Trophoblast cell (in vitro differentiated cells and primary cell): ENCODE results near the gene DBNL.
A peak's percentile ranks its signal among the peaks of the same experiment; 100 is the strongest.
"Not testable (repeated sequence)": the region's sequence is repeated elsewhere in the genome, so short reads cannot be mapped to it uniquely, and the experiment has no call there.

Source experiments
- DNase-seq, 2 donors: peaks; one replicate each; pipeline ENCODE4 v3.0.0-alpha.2; 2016
- H2AFZ ChIP-seq: 2 replicates; pipeline ENCODE4 v1.6.1; 2013; ENCODE audit warnings: low read length, moderate library complexity, mild to moderate bottlenecking; ENCODE audit not compliant: insufficient read depth, poor library complexity
- H2AK5ac ChIP-seq: 2 replicates; pipeline ENCODE4 v1.6.1; 2013; ENCODE audit warnings: mild to moderate bottlenecking, low read length
- H2BK120ac ChIP-seq: 2 replicates; pipeline ENCODE4 v1.6.1; 2013; ENCODE audit warnings: low read length, mild to moderate bottlenecking, moderate library complexity; ENCODE audit not compliant: insufficient read depth, poor library complexity
- H2BK12ac ChIP-seq: 2 replicates; pipeline ENCODE4 v1.6.1; 2013; ENCODE audit warnings: mild to moderate bottlenecking, low read length, moderate library complexity
- H2BK5ac ChIP-seq: 2 replicates; pipeline ENCODE4 v1.6.1; 2013; ENCODE audit warnings: low read length, low read depth, moderate library complexity, mild to moderate bottlenecking; ENCODE audit not compliant: poor library complexity
- H3K14ac ChIP-seq: 2 replicates; pipeline ENCODE4 v1.6.1; 2013; ENCODE audit warnings: mild to moderate bottlenecking, low read length
- H3K18ac ChIP-seq: 2 replicates; pipeline ENCODE4 v1.6.1; 2013; ENCODE audit warnings: mild to moderate bottlenecking, low read length
- H3K23ac ChIP-seq: 2 replicates; pipeline ENCODE4 v1.6.1; 2013; ENCODE audit warnings: low read length
- H3K27ac ChIP-seq: 2 replicates; pipeline ENCODE4 v1.5.1; 2013; ENCODE audit warnings: low read depth, mild to moderate bottlenecking, inconsistent platforms, low read length, moderate library complexity
- H3K27me3 ChIP-seq: 2 replicates; pipeline ENCODE4 v1.6.1; 2013; ENCODE audit warnings: inconsistent platforms, mild to moderate bottlenecking, low read length, moderate library complexity; ENCODE audit not compliant: insufficient read depth
- H3K36me3 ChIP-seq, 2 experiments: 1 replicate in 1 of 2; 2 replicates in 1 of 2; pipeline ENCODE4 v1.6.1; 2013; ENCODE audit warnings: low read length in 2 of 2, mild to moderate bottlenecking in 2 of 2, moderate library complexity in 1 of 2; ENCODE audit not compliant: insufficient read depth in 2 of 2, control insufficient read depth in 1 of 2
- H3K4ac ChIP-seq: 2 replicates; pipeline ENCODE4 v1.6.1; 2013; ENCODE audit warnings: low read depth, mild to moderate bottlenecking, low read length, moderate library complexity
- H3K4me1 ChIP-seq, 2 experiments: 1 replicate in 1 of 2; 2 replicates in 1 of 2; pipeline ENCODE4 v1.6.1; 2013; ENCODE audit warnings: low read length in 2 of 2, mild to moderate bottlenecking in 2 of 2, moderate library complexity in 1 of 2; ENCODE audit not compliant: insufficient read depth in 2 of 2, control insufficient read depth in 1 of 2
- H3K4me2 ChIP-seq: 2 replicates; pipeline ENCODE4 v1.6.1; 2013; ENCODE audit warnings: inconsistent platforms, mild to moderate bottlenecking, low read length, moderate library complexity
- H3K4me3 ChIP-seq: 2 replicates; pipeline ENCODE4 v1.5.1; 2013; ENCODE audit warnings: mild to moderate bottlenecking, low read depth, low read length, inconsistent platforms
- H3K79me1 ChIP-seq: one replicate; pipeline ENCODE4 v1.6.1; 2013; ENCODE audit warnings: low read length
- H3K79me2 ChIP-seq: 2 replicates; pipeline ENCODE4 v1.6.1; 2013; ENCODE audit warnings: low read length, mild to moderate bottlenecking; ENCODE audit not compliant: control insufficient read depth, insufficient read depth, poor library complexity
- H3K9ac ChIP-seq: 2 replicates; pipeline ENCODE4 v1.6.1; 2013; ENCODE audit warnings: mild to moderate bottlenecking, low read length
- H3K9me3 ChIP-seq: 2 replicates; pipeline ENCODE4 v1.6.1; 2013; ENCODE audit warnings: low read depth, mild to moderate bottlenecking, control low read depth, inconsistent platforms, low read length; ENCODE audit not compliant: insufficient read depth
- H4K12ac ChIP-seq: 2 replicates; pipeline ENCODE4 v1.6.1; 2013; ENCODE audit warnings: low read depth, mild to moderate bottlenecking, low read length, moderate library complexity
- H4K8ac ChIP-seq: 2 replicates; pipeline ENCODE4 v1.6.1; 2013; ENCODE audit warnings: low read depth, mild to moderate bottlenecking, low read length, moderate library complexity
- H4K91ac ChIP-seq: one replicate; pipeline ENCODE4 v1.6.1; 2013; ENCODE audit warnings: low read depth, mild to moderate bottlenecking, low read length, moderate library complexity
- WGBS: extraction: QIAGEN DNeasy Blood & Tissue Kit; methylation state at CpG from one replicate; pipeline ENCODE4 v1.1.7; 2013; ENCODE audit warnings: missing lambda C conversion rate; ENCODE audit not compliant: insufficient read length, insufficient coverage; ENCODE audit errors: extremely low coverage; 5-methylcytosine and 5-hydroxymethylcytosine counted together

Gene DBNL

DNA sequence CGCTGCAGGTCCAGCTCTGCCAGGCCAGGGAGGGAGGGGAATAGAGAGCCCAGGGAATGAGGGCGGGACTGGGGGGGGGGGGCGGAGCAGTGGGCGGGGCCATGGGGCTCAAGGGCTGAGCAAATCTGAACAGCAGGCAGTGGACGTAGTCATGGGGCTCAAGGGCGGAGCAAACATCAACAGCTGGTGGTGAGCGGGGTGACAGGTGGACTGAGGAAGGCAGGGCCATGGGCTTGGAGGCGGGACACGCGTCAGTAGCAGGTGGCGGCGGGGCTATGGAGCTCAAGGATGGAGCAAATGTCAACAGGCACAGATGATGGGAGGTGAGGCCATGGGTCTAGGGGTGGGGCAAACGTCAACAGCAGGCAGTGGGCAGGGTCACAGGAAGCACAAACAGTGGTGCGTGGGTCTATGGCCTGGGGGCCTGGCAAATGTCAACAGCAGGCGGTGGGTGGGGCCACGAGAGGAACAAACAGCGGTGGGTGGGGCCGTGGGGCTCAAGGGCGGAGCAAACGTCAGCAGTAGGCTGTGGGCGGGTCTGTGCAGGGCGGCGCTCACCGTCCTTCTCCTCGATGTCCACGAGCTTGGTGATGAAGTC, 5.4 kb upstream of the DBNL start:
- not testable (repeated sequence) for H3K9ac ChIP-seq, H3K4ac ChIP-seq, H2BK5ac ChIP-seq, H3K9me3 ChIP-seq, H3K27ac ChIP-seq, H3K27me3 ChIP-seq, H2BK12ac ChIP-seq, H3K18ac ChIP-seq, H3K14ac ChIP-seq, H2BK120ac ChIP-seq, H2AK5ac ChIP-seq, H4K12ac ChIP-seq, H4K8ac ChIP-seq, H3K79me1 ChIP-seq, H3K79me2 ChIP-seq, H3K23ac ChIP-seq, H4K91ac ChIP-seq, H2AFZ ChIP-seq, H3K36me3 ChIP-seq
- H3K4me3 ChIP-seq, result peak overlapping the region; percentile 42
- peaks cover 4 to 10% of the 10 kb centered on the region in 2 experiments for H3K4me1 ChIP-seq
- WGBS, result no CpG with 5 or more reads among the region's 26 CpGs
- DNase-seq, result peak; percentile 80 to 83
- peak overlapping the region; percentile 46 for H3K4me2 ChIP-seq

DNA sequence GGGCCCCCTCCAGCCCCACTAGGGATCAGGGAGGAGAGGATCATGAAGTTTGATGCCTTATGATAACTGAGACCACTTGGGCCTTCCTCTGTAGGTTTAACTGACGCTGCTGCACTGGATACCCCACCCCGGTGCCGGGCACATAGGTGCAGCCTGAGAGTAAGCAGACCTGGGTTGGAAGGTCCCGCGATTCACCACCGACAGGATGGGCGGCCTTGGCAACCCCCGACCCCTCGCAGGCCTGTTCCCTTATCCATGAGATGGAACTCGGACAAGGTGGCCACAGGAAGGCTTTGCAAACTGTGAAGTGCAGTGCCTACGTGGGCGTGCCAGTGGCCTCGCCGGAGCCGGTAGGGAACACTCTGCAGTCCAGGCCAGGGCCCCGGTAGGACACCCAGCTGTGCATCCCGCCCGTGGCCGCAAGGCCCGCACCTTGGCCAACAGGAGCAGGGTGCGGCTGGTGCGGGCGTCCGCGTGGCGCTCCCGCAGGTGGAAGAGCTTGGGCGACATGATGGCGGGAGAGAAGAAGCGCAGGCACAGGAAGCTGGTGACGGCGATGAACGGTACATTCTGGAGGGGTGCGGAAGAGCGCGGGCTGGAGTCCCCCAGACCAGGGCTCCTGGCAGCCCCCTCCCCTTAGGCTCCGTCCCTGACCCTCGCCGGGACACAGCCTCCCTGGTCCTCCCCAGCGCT, 4.6 kb upstream of the DBNL start:
- H2AFZ ChIP-seq, H2BK120ac ChIP-seq, H3K36me3 ChIP-seq, H2BK12ac ChIP-seq, H4K8ac ChIP-seq, H3K27me3 ChIP-seq, DNase-seq, H3K18ac ChIP-seq, H3K9me3 ChIP-seq, H3K79me2 ChIP-seq, H3K23ac ChIP-seq, H4K12ac ChIP-seq, H2BK5ac ChIP-seq, H3K4me3 ChIP-seq, H2AK5ac ChIP-seq, H3K14ac ChIP-seq, H3K27ac ChIP-seq, H4K91ac ChIP-seq, H3K9ac ChIP-seq, H3K79me1 ChIP-seq, H3K4ac ChIP-seq: not testable (repeated sequence)
- peaks cover 4 to 12% of the 10 kb centered on the region in 2 experiments for H3K4me1 ChIP-seq
- H3K4me2 ChIP-seq, result peak overlapping the region; percentile 51
- no CpG with 5 or more reads among the region's 40 CpGs for WGBS

DNA sequence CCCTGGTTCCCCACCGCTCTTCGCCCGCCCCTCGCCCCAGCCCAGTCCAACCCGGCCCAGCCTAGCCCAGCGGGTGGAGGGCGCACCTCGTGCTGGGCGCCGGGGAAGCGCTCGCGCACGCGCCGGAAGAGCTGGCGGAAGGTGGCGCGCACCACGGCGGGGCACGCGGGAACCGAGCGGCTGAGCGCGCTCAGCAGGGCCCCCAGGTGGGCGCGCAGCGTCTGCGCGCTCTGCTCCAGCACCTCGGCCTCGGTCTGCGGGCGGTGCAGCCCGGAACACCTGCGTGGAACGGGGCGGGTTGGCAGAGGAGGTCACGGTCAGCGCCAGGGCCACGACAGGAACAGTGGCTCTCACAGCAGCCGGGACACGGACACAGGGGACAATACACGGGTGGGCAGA, 4.0 kb upstream of the DBNL start:
- H2AK5ac ChIP-seq, H2BK12ac ChIP-seq, H3K79me2 ChIP-seq, H3K36me3 ChIP-seq, H3K9ac ChIP-seq, H2AFZ ChIP-seq, H4K91ac ChIP-seq, H2BK120ac ChIP-seq, H3K27me3 ChIP-seq, H3K18ac ChIP-seq, H3K4me3 ChIP-seq, H2BK5ac ChIP-seq, H3K14ac ChIP-seq, H4K12ac ChIP-seq, H3K9me3 ChIP-seq, H3K4ac ChIP-seq, H3K27ac ChIP-seq, H3K23ac ChIP-seq, H4K8ac ChIP-seq: not testable (repeated sequence)
- Histone ChIP-seq H3K4me2 (peak overlapping the region; percentile 51), H3K79me1 (peaks cover 10% of the 10 kb centered on the region), H3K4me1 (peaks cover 5 to 16% of the 10 kb centered on the region in 2 experiments)
- WGBS, result no CpG with 5 or more reads among the region's 46 CpGs
- peak in 1 of 2 donors; percentile 27 for DNase-seq

DNA sequence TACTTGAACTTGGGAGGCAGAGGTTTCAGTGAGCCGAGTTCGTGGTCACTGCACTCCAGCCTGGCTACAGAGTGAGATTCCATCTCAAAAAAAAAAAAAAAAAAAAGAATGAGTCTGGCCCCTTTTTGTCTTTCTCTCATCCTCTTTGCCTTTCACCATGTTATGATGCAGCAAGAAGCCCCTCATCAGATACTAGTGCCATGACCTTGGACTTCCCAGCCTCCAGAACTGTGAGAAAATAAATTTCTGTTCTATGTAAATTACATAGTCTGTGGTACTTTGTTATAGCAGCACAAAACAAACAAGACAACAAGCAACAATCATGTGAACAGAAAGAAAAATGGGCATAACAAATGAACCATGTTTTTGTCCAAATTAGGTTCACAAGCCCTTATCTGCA, 2.3 kb upstream of the DBNL start:
- WGBS, result no CpG with 5 or more reads among the region's 2 CpGs
- peaks cover 7 to 18% of the 10 kb centered on the region in 2 experiments for H3K4me1 ChIP-seq
- H3K36me3 ChIP-seq, result peaks cover 7 to 9% of the 10 kb centered on the region in 2 experiments
- no peaks in the 10 kb centered on the region for H3K27me3 ChIP-seq
- no peak overlapping the region for H3K23ac ChIP-seq
- H2AFZ ChIP-seq, result no peak overlapping the region
- no peak for DNase-seq
- H3K79me2 ChIP-seq, result peaks cover 12% of the 10 kb centered on the region
- H3K9ac ChIP-seq, result no peak overlapping the region
- H2BK120ac ChIP-seq, result no peak overlapping the region
- no peak overlapping the region for H3K18ac ChIP-seq
- H2BK12ac ChIP-seq, result no peak overlapping the region
- H2AK5ac ChIP-seq, result no peak overlapping the region
- no peak overlapping the region for H3K27ac ChIP-seq
- H4K12ac ChIP-seq, result no peak overlapping the region
- no peaks in the 10 kb centered on the region for H3K9me3 ChIP-seq
- no peak overlapping the region for H4K8ac ChIP-seq
- H3K79me1 ChIP-seq, result peaks cover 10% of the 10 kb centered on the region
- H3K14ac ChIP-seq, result no peak overlapping the region
- no peak overlapping the region for H2BK5ac ChIP-seq
- H4K91ac ChIP-seq, result no peak overlapping the region
- no peak overlapping the region for H3K4ac ChIP-seq
- H3K4me2 ChIP-seq, result no peak overlapping the region
- H3K4me3 ChIP-seq, result no peak overlapping the region
